IMR-90 (cell line): ENCODE data around the gene ZNF532. TPM values are rescaled to one million over a fixed set of nuclear protein-coding genes. Genes with fewer than 3 reads are reported as not detected.

Source experiments
- ATAC-seq: fragments of 200-7000 bp; cut with Tn5 transposase; 2 replicates; pipeline ENCODE4 v1.9.1; 2020; ENCODE audit warnings: low read depth, mild to moderate bottlenecking, moderate library complexity
- BruUV-seq: library from RNA; stranded (reverse); fragments of 400-500 nt; replicated peaks from 2 replicates; lab custom pipeline; 2021; lab: Mats Ljungman, UMichigan
- CTCF ChIA-PET: fragments of 300-600 bp; formaldehyde crosslinking; extraction: SDS; loops from one replicate; lab custom pipeline; 2021; ENCODE audit warnings: antibody characterized with exemption; lab: Yijun Ruan, JAX
- POLR2A ChIA-PET: fragments of 300-600 bp; sonication (Branson Sonifier 250); formaldehyde crosslinking; loops from one replicate; lab custom pipeline; 2022; ENCODE audit warnings: antibody characterized with exemption; ENCODE audit not compliant: unreplicated experiment; lab: Charles Lee
- DNase-seq: peaks from one replicate; pipeline ENCODE4 v3.0.0; 2013
- H2AFZ ChIP-seq: replicated peaks from 2 replicates; pipeline ENCODE3; 2013; ENCODE audit warnings: low read length, mild to moderate bottlenecking; ENCODE audit not compliant: poor library complexity
- H2AK5ac ChIP-seq: 2 replicates; pipeline ENCODE4 v1.6.1; 2013; ENCODE audit warnings: low read depth, low read length, inconsistent platforms
- H2AK9ac ChIP-seq: replicated peaks from 2 replicates; pipeline ENCODE3; 2013; ENCODE audit warnings: mild to moderate bottlenecking, low read depth, low read length, moderate library complexity; ENCODE audit not compliant: poor library complexity
- H2BK120ac ChIP-seq: 2 replicates; pipeline ENCODE4 v1.6.1; 2013; ENCODE audit warnings: low read depth, low read length, inconsistent platforms
- H2BK15ac ChIP-seq: 3 replicates; pipeline ENCODE4 v1.6.1; 2013; ENCODE audit warnings: low read depth, low read length, inconsistent platforms
- H2BK20ac ChIP-seq: 2 replicates; pipeline ENCODE4 v1.6.1; 2013; ENCODE audit warnings: low read depth, mild to moderate bottlenecking, inconsistent platforms, low read length, moderate library complexity
- H2BK5ac ChIP-seq: 2 replicates; pipeline ENCODE4 v1.6.1; 2013; ENCODE audit warnings: mild to moderate bottlenecking, low read depth, low read length, inconsistent platforms; ENCODE audit not compliant: poor library complexity, severe bottlenecking
- H3K14ac ChIP-seq: replicated peaks from 2 replicates; pipeline ENCODE4 v1.6.1; 2013; ENCODE audit warnings: low read depth, low read length, inconsistent platforms
- H3K18ac ChIP-seq: 2 replicates; pipeline ENCODE4 v1.6.1; 2013; ENCODE audit warnings: low read depth, low read length, control low read depth
- H3K23ac ChIP-seq: 2 replicates; pipeline ENCODE4 v1.6.1; 2013; ENCODE audit warnings: low read depth, low read length, inconsistent platforms
- H3K27ac ChIP-seq: 2 replicates; pipeline ENCODE4 v1.5.1; 2013; ENCODE audit warnings: mild to moderate bottlenecking, control low read depth, low read length; ENCODE audit not compliant: insufficient read depth
- H3K27me3 ChIP-seq: 2 replicates; pipeline ENCODE4 v1.6.1; 2013; ENCODE audit warnings: low read length; ENCODE audit not compliant: control insufficient read depth, insufficient read depth
- H3K36me3 ChIP-seq: 2 replicates; pipeline ENCODE4 v1.6.1; 2013; ENCODE audit warnings: low read length, mixed read lengths; ENCODE audit not compliant: control insufficient read depth, insufficient read depth
- H3K4ac ChIP-seq: 2 replicates; pipeline ENCODE4 v1.6.1; 2013; ENCODE audit warnings: low read depth, low read length, inconsistent platforms
- H3K4me1 ChIP-seq: 2 replicates; pipeline ENCODE4 v1.6.1; 2013; ENCODE audit warnings: low read length, mixed read lengths; ENCODE audit not compliant: control insufficient read depth, insufficient read depth
- H3K4me2 ChIP-seq: 2 replicates; pipeline ENCODE4 v1.6.1; 2013; ENCODE audit warnings: low read depth, mild to moderate bottlenecking, control low read depth, low read length, moderate library complexity
- H3K4me3 ChIP-seq: 2 replicates; pipeline ENCODE4 v1.5.1; 2013; ENCODE audit warnings: low read depth, mild to moderate bottlenecking, control low read depth, low read length, moderate library complexity; ENCODE audit not compliant: insufficient read depth
- H3K56ac ChIP-seq: 2 replicates; pipeline ENCODE4 v1.6.1; 2013; ENCODE audit warnings: low read length, inconsistent platforms; ENCODE audit not compliant: insufficient read depth; ENCODE audit errors: extremely low read depth
- H3K79me1 ChIP-seq, 2 experiments: 2 replicates each; pipeline ENCODE4 v1.6.1; 2013; ENCODE audit warnings: low read length in 2 of 2, inconsistent platforms in 1 of 2, low read depth in 1 of 2
- H3K9ac ChIP-seq: 2 replicates; pipeline ENCODE4 v1.6.1; 2013; ENCODE audit warnings: low read depth, low read length, control low read depth
- H3K9me1 ChIP-seq: 2 replicates; pipeline ENCODE4 v1.6.1; 2013; ENCODE audit warnings: low read length, inconsistent platforms; ENCODE audit not compliant: insufficient read depth
- H3K9me3 ChIP-seq: 2 replicates; pipeline ENCODE4 v1.6.1; 2013; ENCODE audit warnings: low read length; ENCODE audit not compliant: control insufficient read depth, insufficient read depth
- H4K20me1 ChIP-seq: 2 replicates; pipeline ENCODE4 v1.6.1; 2013; ENCODE audit warnings: low read length, inconsistent platforms; ENCODE audit not compliant: insufficient read depth
- H4K5ac ChIP-seq: 2 replicates; pipeline ENCODE4 v1.6.1; 2013; ENCODE audit warnings: mild to moderate bottlenecking, low read depth, low read length, control low read depth
- H4K8ac ChIP-seq, 2 experiments: 2 replicates each; pipeline ENCODE4 v1.6.1; 2013; ENCODE audit warnings: low read depth in 2 of 2, low read length in 2 of 2, control low read depth in 1 of 2, inconsistent platforms in 1 of 2
- H4K91ac ChIP-seq: 2 replicates; pipeline ENCODE4 v1.6.1; 2013; ENCODE audit warnings: low read depth, low read length, inconsistent platforms; ENCODE audit not compliant: insufficient read depth
- CEBPB ChIP-seq: IDR thresholded peaks from 2 replicates; pipeline ENCODE4 v1.6.1; 2012; ENCODE audit warnings: low read depth, low read length, improper control_type of control experiment
- CTCF ChIP-seq: conservative IDR thresholded peaks from 2 replicates; pipeline ENCODE4 v1.5.1; 2012; ENCODE audit warnings: mild to moderate bottlenecking, low read depth, low read length, improper control_type of control experiment
- ELK1 ChIP-seq: fragments of 150-350 bp; IDR thresholded peaks from 2 replicates; pipeline ENCODE4 v1.6.1; 2016; ENCODE audit warnings: low read depth, mild to moderate bottlenecking, low read length, moderate library complexity, borderline replicate concordance
- MAFK ChIP-seq: IDR thresholded peaks from 2 replicates; pipeline ENCODE4 v1.6.1; 2012; ENCODE audit warnings: low read depth, low read length, improper control_type of control experiment
- MXI1 ChIP-seq: IDR thresholded peaks from 2 replicates; pipeline ENCODE4 v1.6.1; 2012; ENCODE audit warnings: low read depth, mild to moderate bottlenecking, low read length, moderate library complexity, borderline replicate concordance
- RFX5 ChIP-seq: IDR thresholded peaks from 2 replicates; pipeline ENCODE4 v1.8.0; 2012; ENCODE audit warnings: low read depth, mild to moderate bottlenecking, low read length, moderate library complexity
- WGBS, 2 experiments: methylation state at CpG; one replicate each; pipeline versions ENCODE4 v1.1.5 to v1.1.7; 2013; ENCODE audit warnings: missing lambda C conversion rate in 2 of 2; ENCODE audit not compliant: insufficient read length in 1 of 2; ENCODE audit errors: extremely low coverage in 2 of 2; 5-methylcytosine and 5-hydroxymethylcytosine counted together
- dilution Hi-C: fragments of 300-500 bp; cut with HindIII; formaldehyde crosslinking; loops from one replicate; pipeline ENCODE4 v1.14.3; 2018; ENCODE audit warnings: low sequenced_read_pairs; ENCODE audit not compliant: unreplicated experiment
- in situ Hi-C: fragments of 300-500 bp; cut with MboI; formaldehyde crosslinking; loops from 3 replicates; pipeline ENCODE4 v1.14.3; 2019; ENCODE audit warnings: low sequenced_read_pairs, inconsistent platforms, mixed read lengths
- intact Hi-C: fragments of 100-400 bp; cut with micrococcal nuclease; formaldehyde crosslinking; loops from 2 replicates; pipeline ENCODE4 v1.10.0; 2022
- polyA plus RNA-seq, 3 experiments: library from polyadenylated mRNA; depleted of rRNA; stranded (reverse); fragments of >200 nt; gene quantifications; 2 replicates each; pipeline ENCODE4 v1.2.3, GENCODE V29; 2012; ENCODE audit warnings: low replicate concordance in 1 of 3
- total RNA-seq: library from RNA; depleted of rRNA; stranded (reverse); fragments of >200 nt; gene quantifications from 2 replicates; pipeline ENCODE4 v1.2.3, GENCODE V29; 2012

Gene ZNF532
- total and polyA plus RNA-seq, 2 of the 4 experiments (the other 2 are of a cell fraction) = 29.9 to 45.8 TPM

- Histone ChIP-seq H2BK5ac (peak overlapping the region; percentile 98), H2BK15ac (peak overlapping the region; percentile 63; the same call in 2 of the 3 replicates), H3K36me3 (peaks cover 20% of the 10 kb centered on the region), H4K8ac (peak overlapping the region; percentile 67 to 97), H3K56ac (0 out of 2 replicates have a peak overlapping the region, but pooled peaks have one; percentile 25), H3K79me1 (peaks cover 61 to 81% of the 10 kb centered on the region in 2 experiments), H3K27ac (peak overlapping the region; percentile 49), H2AFZ (peak overlapping the region; percentile 24), H3K27me3 (no peaks in the 10 kb centered on the region), H2BK120ac (peak overlapping the region; percentile 97), H3K4ac (peak overlapping the region; percentile 99), H4K5ac (peak overlapping the region; percentile 85), H4K91ac (peak overlapping the region; percentile 100), H3K9ac (peak overlapping the region; percentile 70), H3K4me1 (peaks cover 38% of the 10 kb centered on the region), H2AK9ac (peak overlapping the region; percentile 12), H3K23ac (peak overlapping the region; percentile 99; the same call in 1 of the 2 replicates), H3K9me3 (peaks cover 2% of the 10 kb centered on the region; the same call in 1 of the 2 replicates), H3K18ac (peak overlapping the region; percentile 94), H3K4me3 (peak overlapping the region; percentile 12), H3K4me2 (peak overlapping the region; percentile 75), H2AK5ac (peak overlapping the region; percentile 89; the same call in 1 of the 2 replicates), H2BK20ac (peak overlapping the region; percentile 41), H3K14ac (peak overlapping the region; percentile 99), H3K9me1 (peaks cover 21% of the 10 kb centered on the region), H4K20me1 (no peaks in the 10 kb centered on the region)
- ChIA-PET CTCF (no interaction called here), POLR2A (no interaction called here)
- TF ChIP-seq ELK1 = no peak
- TF ChIP-seq MAFK = no peak
- TF ChIP-seq CEBPB = no peak
- no peak for TF ChIP-seq RFX5
- TF ChIP-seq CTCF = no peak
- TF ChIP-seq MXI1 = no peak
- no TSS peak for BruUV-seq
- in situ Hi-C loops = no loop called here
- WGBS, 2 experiments = 33% methylated on average over 1 of the region's 9 CpGs; no CpG with 5 or more reads in 1 of the 2 experiments
- dilution Hi-C loops = no loop called here
- intact Hi-C loops = loop anchor here (5.0 kb wide), 1 partner anchor 201 kb away; no protein-coding TSS in a partner anchor
- no peak for DNase-seq
- ATAC-seq = no peak
These were observed 1.5 kb downstream of the ZNF532 start for GRCh38 chr18:58866066-58866772.
